Liver (tissue), 9 donors: ENCODE measurements around the gene TSPYL6. TPM values are rescaled to one million over a fixed set of nuclear protein-coding genes. Genes with fewer than 3 reads are reported as not detected.

Experiments
- DNase-seq: peaks from one replicate; pipeline ENCODE4 v3.0.0-alpha.2; 2017; ENCODE audit warnings: low spot score
- H3K27ac ChIP-seq, 2 donors: one replicate each; pipeline ENCODE4 v1.7.0; 2013; ENCODE audit warnings: inconsistent platforms in 2 of 2, low read length in 2 of 2, control low read depth in 1 of 2, low read depth in 1 of 2, mild to moderate bottlenecking in 1 of 2
- H3K27me3 ChIP-seq, 4 donors: one replicate each; pipeline versions ENCODE4 v1.6.1 to v1.7.0; 2013; ENCODE audit warnings: low read length in 3 of 4, inconsistent platforms in 1 of 4, mild to moderate bottlenecking in 1 of 4, moderate library complexity in 1 of 4; ENCODE audit not compliant: control insufficient read depth in 4 of 4, insufficient read depth in 4 of 4
- H3K36me3 ChIP-seq, 4 donors: one replicate each; pipeline versions ENCODE4 v1.6.1 to v1.7.0; 2013; ENCODE audit warnings: low read length in 3 of 4, mild to moderate bottlenecking in 3 of 4, low read depth in 1 of 4, moderate library complexity in 1 of 4; ENCODE audit not compliant: control insufficient read depth in 4 of 4, insufficient read depth in 3 of 4
- H3K4me1 ChIP-seq, 4 donors: one replicate each; pipeline versions ENCODE4 v1.6.1 to v1.7.0; 2013; ENCODE audit warnings: low read length in 3 of 4, mild to moderate bottlenecking in 3 of 4, moderate library complexity in 1 of 4; ENCODE audit not compliant: control insufficient read depth in 4 of 4, insufficient read depth in 4 of 4
- H3K4me3 ChIP-seq, 3 donors: one replicate each; pipeline versions ENCODE4 v1.6.1 to v1.7.0; 2013; ENCODE audit warnings: low read length in 3 of 3, control low read depth in 1 of 3, low read depth in 1 of 3, mild to moderate bottlenecking in 1 of 3
- H3K9ac ChIP-seq, 2 donors: one replicate each; pipeline ENCODE4 v1.7.0; 2013; ENCODE audit warnings: low read length in 2 of 2, mild to moderate bottlenecking in 2 of 2, moderate library complexity in 2 of 2, control low read depth in 1 of 2, low read depth in 1 of 2
- H3K9me3 ChIP-seq, 4 donors: one replicate each; pipeline versions ENCODE4 v1.6.1 to v1.7.0; 2013; ENCODE audit warnings: low read length in 3 of 4; ENCODE audit not compliant: control insufficient read depth in 4 of 4
- EGR1 ChIP-seq, 2 donors: IDR thresholded peaks; 2 replicates each; pipeline ENCODE4 v1.6.1; 2016 to 2018; ENCODE audit warnings: antibody characterized with exemption in 2 of 2, low read depth in 2 of 2
- FOXA1 ChIP-seq: IDR thresholded peaks from 2 replicates; pipeline ENCODE4 v1.6.1; 2016; ENCODE audit warnings: antibody characterized with exemption
- FOXA2 ChIP-seq: IDR thresholded peaks from 2 replicates; pipeline ENCODE4 v1.6.1; 2016; ENCODE audit warnings: antibody characterized with exemption
- GABPA ChIP-seq, 2 donors: IDR thresholded peaks in 1 of 2; conservative IDR thresholded peaks in 1 of 2; 2 replicates each; pipeline ENCODE4 v1.6.1; 2016; ENCODE audit warnings: antibody characterized with exemption in 2 of 2, mild to moderate bottlenecking in 1 of 2, moderate library complexity in 1 of 2
- HNF4A ChIP-seq, 2 donors: conservative IDR thresholded peaks; 2 replicates each; pipeline ENCODE4 v1.6.1; 2016; ENCODE audit warnings: antibody characterized with exemption in 2 of 2, mild to moderate bottlenecking in 2 of 2
- HNF4G ChIP-seq: IDR thresholded peaks from 2 replicates; pipeline ENCODE4 v1.6.1; 2016; ENCODE audit warnings: antibody characterized with exemption
- JUND ChIP-seq, 2 donors: IDR thresholded peaks; 2 replicates each; pipeline ENCODE4 v1.6.1; 2016; ENCODE audit warnings: antibody characterized with exemption in 2 of 2
- NR2F2 ChIP-seq: IDR thresholded peaks from 2 replicates; pipeline ENCODE4 v1.6.1; 2016; ENCODE audit warnings: antibody characterized with exemption
- RAD21 ChIP-seq, 2 donors: IDR thresholded peaks; 2 replicates each; pipeline ENCODE4 v1.6.1; 2016; ENCODE audit warnings: antibody characterized with exemption in 2 of 2, mild to moderate bottlenecking in 2 of 2
- RXRA ChIP-seq, 2 donors: IDR thresholded peaks; 2 replicates each; pipeline ENCODE4 v1.6.1; 2017 to 2018; ENCODE audit warnings: antibody characterized with exemption in 2 of 2, mild to moderate bottlenecking in 1 of 2
- SP1 ChIP-seq: IDR thresholded peaks from 2 replicates; pipeline ENCODE4 v1.6.1; 2018; ENCODE audit warnings: antibody characterized with exemption, mild to moderate bottlenecking
- TAF1 ChIP-seq: conservative IDR thresholded peaks from 2 replicates; pipeline ENCODE4 v1.6.1; 2016; ENCODE audit warnings: antibody characterized with exemption, mild to moderate bottlenecking
- YY1 ChIP-seq: IDR thresholded peaks from 2 replicates; pipeline ENCODE4 v1.6.1; 2016; ENCODE audit warnings: antibody characterized with exemption, mild to moderate bottlenecking
- WGBS: extraction: QIAGEN DNeasy Blood & Tissue Kit; methylation state at CpG from one replicate; pipeline ENCODE4 v1.1.7; 2013; 5-methylcytosine and 5-hydroxymethylcytosine counted together
- polyA plus RNA-seq, 2 donors: library from polyadenylated mRNA; stranded (reverse) in 1 of 2; unstranded in 1 of 2; fragments of 200-250 nt in 1 of 2; fragments of >200 nt in 1 of 2; fragmentation: Nextera tagmentation in 1 of 2; extraction: Ambion mirVana in 1 of 2; gene quantifications; one replicate each; pipeline versions ENCODE4 v1.2.1 to v1.2.3, GENCODE V29; 2013 to 2015
- total RNA-seq, 2 donors: library from RNA; depleted of rRNA; stranded (reverse); fragments of >200 nt; gene quantifications; one replicate each; pipeline ENCODE4 v1.2.3, GENCODE V29; 2014
- TF ChIP-seq, protein P1 (sequence below): IDR thresholded peaks from 2 replicates; pipeline ENCODE4 v1.6.1; 2016; ENCODE audit warnings: antibody characterized with exemption
- TF ChIP-seq, protein P2 (sequence below): IDR thresholded peaks from 2 replicates; pipeline ENCODE4 v1.6.1; 2016; ENCODE audit warnings: antibody characterized with exemption
- TF ChIP-seq, protein P3 (sequence below): IDR thresholded peaks from 2 replicates; pipeline ENCODE4 v1.6.1; 2016; ENCODE audit warnings: antibody characterized with exemption
- TF ChIP-seq, protein P4 (sequence below): fragments of 150-350 bp; IDR thresholded peaks from 2 replicates; pipeline ENCODE4 v1.5.1; 2017; ENCODE audit warnings: improper control_type of control experiment, low read depth, low read length; ENCODE audit not compliant: missing input control
- TF ChIP-seq, protein P5 (sequence below): IDR thresholded peaks from 2 replicates; pipeline ENCODE4 v1.6.1; 2016; ENCODE audit warnings: antibody characterized with exemption, mild to moderate bottlenecking
- donor health status: healthy.
- donor health status: healthy.
- donor health status: healthy.
- donor health status: healthy.
- donor health status: healthy.

TSPYL6 gene
- total RNA-seq = under 1 TPM in 1 of 2 donors, not detected in 1; under 0.01 TPM
- polyA plus RNA-seq = under 1 TPM in 1 of 2 donors, not detected in 1; 0.04 TPM

DNA sequence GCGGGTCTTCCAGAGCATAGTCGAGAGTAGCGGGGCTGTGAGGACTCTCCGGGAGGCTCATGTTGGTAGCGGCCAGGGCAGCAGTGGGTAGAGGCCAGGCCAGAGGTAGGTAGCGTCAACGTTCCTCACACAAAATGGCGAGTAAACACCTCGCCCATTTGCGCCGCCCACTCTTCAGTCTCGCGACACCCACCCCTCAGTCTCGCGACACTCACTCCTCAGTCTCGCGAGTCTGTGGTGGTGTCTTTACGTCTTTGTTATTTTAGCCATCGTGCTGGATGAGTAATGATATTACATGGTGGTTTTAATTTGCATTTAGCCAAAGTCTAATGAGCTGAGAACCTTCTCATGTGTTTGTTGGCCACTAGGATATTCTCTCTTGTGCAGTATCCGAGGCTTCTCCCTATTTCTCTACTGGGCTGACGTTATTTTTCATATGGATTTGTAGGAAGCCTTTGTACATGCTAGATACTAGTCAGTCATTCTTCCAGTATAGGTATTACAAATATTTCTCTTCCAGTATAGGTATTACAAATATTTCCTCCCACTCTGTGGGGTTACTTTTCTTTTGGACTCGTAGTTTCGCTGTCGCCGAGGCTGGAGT, at the start of gene TSPYL6:
Gene TSPYL6 (minus strand): TSS at position 139 of the 604 bp plus-strand sequence. CDS start 78 bp downstream, at position 61.
- Histone ChIP-seq H3K36me3 (no peaks in the 10 kb centered on the region), H3K27ac (no peak within 1 kb of the TSS), H3K4me1 (no peaks in the 10 kb centered on the region), H3K9me3 (peaks cover 0 to 3% (median 0%) of the 10 kb centered on the region in 4 donors), H3K27me3 (no peaks in the 10 kb centered on the region), H3K4me3 (no peak within 1 kb of the TSS), H3K9ac (no peak within 1 kb of the TSS)
- 97% methylated on average over 25 of the region's 25 CpGs for WGBS
- no peak for DNase-seq
- TF ChIP-seq, protein P1, sequence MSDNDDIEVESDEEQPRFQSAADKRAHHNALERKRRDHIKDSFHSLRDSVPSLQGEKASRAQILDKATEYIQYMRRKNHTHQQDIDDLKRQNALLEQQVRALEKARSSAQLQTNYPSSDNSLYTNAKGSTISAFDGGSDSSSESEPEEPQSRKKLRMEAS = no peak
- TF ChIP-seq SP1 (no peak), YY1 (no peak), RAD21 (IDR thresholded peaks at IDR 0.05) (no peak), GABPA (IDR thresholded peaks at IDR 0.05 in 1 of 2, conservative IDR thresholded peaks at IDR 0.05 in 1 of 2) (no peak)

DNA sequence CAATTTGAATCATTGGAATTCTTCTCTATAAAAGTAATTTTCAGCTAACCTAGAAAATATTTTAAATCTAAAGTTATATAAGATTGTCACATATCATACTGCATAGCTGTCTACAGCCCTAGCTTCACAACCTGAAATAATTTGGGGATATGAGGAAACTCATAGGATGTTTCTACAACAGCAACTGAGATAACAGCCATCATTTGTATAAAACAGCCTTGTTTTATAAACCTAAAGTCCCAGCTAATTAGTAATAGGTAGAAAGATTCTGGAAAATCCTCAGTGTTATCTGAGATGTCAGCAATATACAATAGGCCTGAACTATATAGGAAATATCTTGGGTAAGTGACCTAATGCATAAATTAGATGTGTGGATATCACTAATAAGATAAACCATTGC, 47.6 kb upstream of the TSPYL6 start:
- Histone ChIP-seq H3K27me3 (no peaks in the 10 kb centered on the region), H3K9ac (no peak overlapping the region), H3K4me3 (no peak overlapping the region), H3K4me1 (no peaks in the 10 kb centered on the region), H3K9me3 (no peaks in the 10 kb centered on the region), H3K36me3 (no peaks in the 10 kb centered on the region), H3K27ac (no peak overlapping the region)
- no peak for DNase-seq
- TF ChIP-seq EGR1 (IDR thresholded peaks at IDR 0.05; ENCODE audit: low read depth in 2 of 2) (no peak), JUND (IDR thresholded peaks at IDR 0.05) (no peak), GABPA (IDR thresholded peaks at IDR 0.05 in 1 of 2, conservative IDR thresholded peaks at IDR 0.05 in 1 of 2) (no peak), YY1 (no peak), HNF4G (no peak), FOXA2 (no peak), NR2F2 (no peak), SP1 (no peak), HNF4A (conservative IDR thresholded peaks at IDR 0.05) (no peak), FOXA1 (no peak), TAF1 (no peak), RXRA (IDR thresholded peaks at IDR 0.05) (no peak), RAD21 (IDR thresholded peaks at IDR 0.05) (no peak)
- TF ChIP-seq, protein P1 = no peak
- TF ChIP-seq, protein P2, sequence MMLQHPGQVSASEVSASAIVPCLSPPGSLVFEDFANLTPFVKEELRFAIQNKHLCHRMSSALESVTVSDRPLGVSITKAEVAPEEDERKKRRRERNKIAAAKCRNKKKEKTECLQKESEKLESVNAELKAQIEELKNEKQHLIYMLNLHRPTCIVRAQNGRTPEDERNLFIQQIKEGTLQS = no peak
- TF ChIP-seq, protein P3, sequence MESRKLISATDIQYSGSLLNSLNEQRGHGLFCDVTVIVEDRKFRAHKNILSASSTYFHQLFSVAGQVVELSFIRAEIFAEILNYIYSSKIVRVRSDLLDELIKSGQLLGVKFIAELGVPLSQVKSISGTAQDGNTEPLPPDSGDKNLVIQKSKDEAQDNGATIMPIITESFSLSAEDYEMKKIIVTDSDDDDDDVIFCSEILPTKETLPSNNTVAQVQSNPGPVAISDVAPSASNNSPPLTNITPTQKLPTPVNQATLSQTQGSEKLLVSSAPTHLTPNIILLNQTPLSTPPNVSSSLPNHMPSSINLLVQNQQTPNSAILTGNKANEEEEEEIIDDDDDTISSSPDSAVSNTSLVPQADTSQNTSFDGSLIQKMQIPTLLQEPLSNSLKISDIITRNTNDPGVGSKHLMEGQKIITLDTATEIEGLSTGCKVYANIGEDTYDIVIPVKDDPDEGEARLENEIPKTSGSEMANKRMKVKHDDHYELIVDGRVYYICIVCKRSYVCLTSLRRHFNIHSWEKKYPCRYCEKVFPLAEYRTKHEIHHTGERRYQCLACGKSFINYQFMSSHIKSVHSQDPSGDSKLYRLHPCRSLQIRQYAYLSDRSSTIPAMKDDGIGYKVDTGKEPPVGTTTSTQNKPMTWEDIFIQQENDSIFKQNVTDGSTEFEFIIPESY = no peak
- TF ChIP-seq, protein P4, sequence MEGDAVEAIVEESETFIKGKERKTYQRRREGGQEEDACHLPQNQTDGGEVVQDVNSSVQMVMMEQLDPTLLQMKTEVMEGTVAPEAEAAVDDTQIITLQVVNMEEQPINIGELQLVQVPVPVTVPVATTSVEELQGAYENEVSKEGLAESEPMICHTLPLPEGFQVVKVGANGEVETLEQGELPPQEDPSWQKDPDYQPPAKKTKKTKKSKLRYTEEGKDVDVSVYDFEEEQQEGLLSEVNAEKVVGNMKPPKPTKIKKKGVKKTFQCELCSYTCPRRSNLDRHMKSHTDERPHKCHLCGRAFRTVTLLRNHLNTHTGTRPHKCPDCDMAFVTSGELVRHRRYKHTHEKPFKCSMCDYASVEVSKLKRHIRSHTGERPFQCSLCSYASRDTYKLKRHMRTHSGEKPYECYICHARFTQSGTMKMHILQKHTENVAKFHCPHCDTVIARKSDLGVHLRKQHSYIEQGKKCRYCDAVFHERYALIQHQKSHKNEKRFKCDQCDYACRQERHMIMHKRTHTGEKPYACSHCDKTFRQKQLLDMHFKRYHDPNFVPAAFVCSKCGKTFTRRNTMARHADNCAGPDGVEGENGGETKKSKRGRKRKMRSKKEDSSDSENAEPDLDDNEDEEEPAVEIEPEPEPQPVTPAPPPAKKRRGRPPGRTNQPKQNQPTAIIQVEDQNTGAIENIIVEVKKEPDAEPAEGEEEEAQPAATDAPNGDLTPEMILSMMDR = no peak
- TF ChIP-seq, protein P5, sequence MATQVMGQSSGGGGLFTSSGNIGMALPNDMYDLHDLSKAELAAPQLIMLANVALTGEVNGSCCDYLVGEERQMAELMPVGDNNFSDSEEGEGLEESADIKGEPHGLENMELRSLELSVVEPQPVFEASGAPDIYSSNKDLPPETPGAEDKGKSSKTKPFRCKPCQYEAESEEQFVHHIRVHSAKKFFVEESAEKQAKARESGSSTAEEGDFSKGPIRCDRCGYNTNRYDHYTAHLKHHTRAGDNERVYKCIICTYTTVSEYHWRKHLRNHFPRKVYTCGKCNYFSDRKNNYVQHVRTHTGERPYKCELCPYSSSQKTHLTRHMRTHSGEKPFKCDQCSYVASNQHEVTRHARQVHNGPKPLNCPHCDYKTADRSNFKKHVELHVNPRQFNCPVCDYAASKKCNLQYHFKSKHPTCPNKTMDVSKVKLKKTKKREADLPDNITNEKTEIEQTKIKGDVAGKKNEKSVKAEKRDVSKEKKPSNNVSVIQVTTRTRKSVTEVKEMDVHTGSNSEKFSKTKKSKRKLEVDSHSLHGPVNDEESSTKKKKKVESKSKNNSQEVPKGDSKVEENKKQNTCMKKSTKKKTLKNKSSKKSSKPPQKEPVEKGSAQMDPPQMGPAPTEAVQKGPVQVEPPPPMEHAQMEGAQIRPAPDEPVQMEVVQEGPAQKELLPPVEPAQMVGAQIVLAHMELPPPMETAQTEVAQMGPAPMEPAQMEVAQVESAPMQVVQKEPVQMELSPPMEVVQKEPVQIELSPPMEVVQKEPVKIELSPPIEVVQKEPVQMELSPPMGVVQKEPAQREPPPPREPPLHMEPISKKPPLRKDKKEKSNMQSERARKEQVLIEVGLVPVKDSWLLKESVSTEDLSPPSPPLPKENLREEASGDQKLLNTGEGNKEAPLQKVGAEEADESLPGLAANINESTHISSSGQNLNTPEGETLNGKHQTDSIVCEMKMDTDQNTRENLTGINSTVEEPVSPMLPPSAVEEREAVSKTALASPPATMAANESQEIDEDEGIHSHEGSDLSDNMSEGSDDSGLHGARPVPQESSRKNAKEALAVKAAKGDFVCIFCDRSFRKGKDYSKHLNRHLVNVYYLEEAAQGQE = no peak
